H9 (cell line): ENCODE results near the gene RNASEH2B. TPM values are rescaled to one million over a fixed set of nuclear protein-coding genes. Genes with fewer than 3 reads are reported as not detected.

ENCODE experiments used
- DNase-seq: peaks from one replicate; pipeline ENCODE4 v3.0.0-alpha.2; 2017
- H2AFZ ChIP-seq: one replicate; pipeline ENCODE4 v1.6.1; 2013; ENCODE audit warnings: mild to moderate bottlenecking, low read length, control low read depth, moderate library complexity
- H2AK5ac ChIP-seq: 2 replicates; pipeline ENCODE4 v1.6.1; 2013; ENCODE audit warnings: low read length, control low read depth, mixed read lengths; ENCODE audit not compliant: insufficient read length
- H2BK120ac ChIP-seq: one replicate; pipeline ENCODE4 v1.6.1; 2013; ENCODE audit warnings: low read depth, mild to moderate bottlenecking, low read length, control low read depth, inconsistent platforms; ENCODE audit not compliant: poor library complexity, severe bottlenecking
- H2BK12ac ChIP-seq: 2 replicates; pipeline ENCODE4 v1.6.1; 2013; ENCODE audit warnings: low read length, control low read depth, mixed read lengths, low read depth; ENCODE audit not compliant: insufficient read length
- H2BK15ac ChIP-seq: 2 replicates; pipeline ENCODE4 v1.6.1; 2013; ENCODE audit warnings: low read depth, low read length, control low read depth
- H2BK20ac ChIP-seq: one replicate; pipeline ENCODE4 v1.6.1; 2013; ENCODE audit warnings: low read depth, mild to moderate bottlenecking, low read length, control low read depth, inconsistent platforms; ENCODE audit not compliant: poor library complexity, severe bottlenecking
- H2BK5ac ChIP-seq: 2 replicates; pipeline ENCODE4 v1.6.1; 2013; ENCODE audit warnings: low read length, control low read depth, mixed read lengths; ENCODE audit not compliant: insufficient read length
- H3K14ac ChIP-seq: 2 replicates; pipeline ENCODE4 v1.6.1; 2013; ENCODE audit warnings: low read length, control low read depth; ENCODE audit not compliant: insufficient read depth
- H3K18ac ChIP-seq: 2 replicates; pipeline ENCODE4 v1.6.1; 2013; ENCODE audit warnings: low read depth, mild to moderate bottlenecking, mixed read lengths, low read length, control low read depth; ENCODE audit not compliant: insufficient read length
- H3K23ac ChIP-seq: 2 replicates; pipeline ENCODE4 v1.6.1; 2013; ENCODE audit warnings: low read length, control low read depth, mixed read lengths, low read depth; ENCODE audit not compliant: insufficient read length
- H3K23me2 ChIP-seq: 2 replicates; pipeline ENCODE4 v1.6.1; 2013; ENCODE audit warnings: low read depth, mild to moderate bottlenecking, mixed read lengths, low read length, control low read depth; ENCODE audit not compliant: insufficient read length, poor library complexity, severe bottlenecking
- H3K27ac ChIP-seq: 2 replicates; pipeline ENCODE4 v1.5.1; 2013; ENCODE audit warnings: low read length, control low read depth, mixed read lengths, low read depth; ENCODE audit not compliant: insufficient read length
- H3K27me3 ChIP-seq: 2 replicates; pipeline ENCODE4 v1.6.1; 2013; ENCODE audit warnings: low read length, control low read depth, inconsistent platforms; ENCODE audit not compliant: insufficient read depth
- H3K4ac ChIP-seq: 2 replicates; pipeline ENCODE4 v1.6.1; 2013; ENCODE audit warnings: low read depth, mild to moderate bottlenecking, control low read depth, inconsistent platforms, low read length, moderate library complexity
- H3K4me1 ChIP-seq: 2 replicates; pipeline ENCODE4 v1.6.1; 2013; ENCODE audit warnings: low read length, control low read depth, inconsistent platforms; ENCODE audit not compliant: insufficient read depth
- H3K4me2 ChIP-seq: 2 replicates; pipeline ENCODE4 v1.6.1; 2013; ENCODE audit warnings: low read length, control low read depth, mixed read lengths; ENCODE audit not compliant: insufficient read length, insufficient read depth
- H3K56ac ChIP-seq: 2 replicates; pipeline ENCODE4 v1.6.1; 2013; ENCODE audit warnings: low read depth, mild to moderate bottlenecking, mixed read lengths, low read length, control low read depth; ENCODE audit not compliant: insufficient read length
- H3K79me1 ChIP-seq: 2 replicates; pipeline ENCODE4 v1.6.1; 2013; ENCODE audit warnings: low read depth, mild to moderate bottlenecking, moderate library complexity, low read length, control low read depth, inconsistent platforms; ENCODE audit not compliant: insufficient read depth, poor library complexity, severe bottlenecking
- H3K79me2 ChIP-seq: 2 replicates; pipeline ENCODE4 v1.6.1; 2013; ENCODE audit warnings: low read length, control low read depth, inconsistent platforms; ENCODE audit not compliant: insufficient read depth
- H3K9ac ChIP-seq: 2 replicates; pipeline ENCODE4 v1.6.1; 2013; ENCODE audit warnings: low read length, control low read depth, mixed read lengths; ENCODE audit not compliant: insufficient read length; ENCODE audit errors: extremely low read depth
- H3K9me3 ChIP-seq: one replicate; pipeline ENCODE4 v1.6.1; 2013; ENCODE audit warnings: low read depth, low read length, inconsistent platforms; ENCODE audit not compliant: control insufficient read depth
- H3T11ph ChIP-seq: one replicate; pipeline ENCODE4 v1.6.1; 2013; ENCODE audit warnings: mild to moderate bottlenecking, low read length, control low read depth, inconsistent platforms
- H4K20me1 ChIP-seq: one replicate; pipeline ENCODE4 v1.6.1; 2013; ENCODE audit not compliant: control insufficient read depth, insufficient read length, insufficient read depth
- H4K5ac ChIP-seq: 2 replicates; pipeline ENCODE4 v1.6.1; 2013; ENCODE audit warnings: low read depth, mild to moderate bottlenecking, mixed read lengths, low read length, control low read depth; ENCODE audit not compliant: insufficient read length
- H4K8ac ChIP-seq: replicated peaks from 2 replicates; pipeline ENCODE4 v1.6.1; 2013; ENCODE audit warnings: low read length, control low read depth, mixed read lengths, low read depth; ENCODE audit not compliant: insufficient read length
- H4K91ac ChIP-seq: 2 replicates; pipeline ENCODE4 v1.6.1; 2013; ENCODE audit warnings: low read depth, mild to moderate bottlenecking, moderate library complexity, mixed read lengths, low read length, control low read depth; ENCODE audit not compliant: insufficient read length
- H3K27ac Mint-ChIP-seq, 3 experiments: 2 replicates in 2 of 3; 3 replicates in 1 of 3; pipeline ENCODE4 v1.8.0; 2020 to 2021; ENCODE audit warnings: mixed read lengths in 3 of 3, mild to moderate bottlenecking in 1 of 3, moderate library complexity in 1 of 3
- H3K27me3 Mint-ChIP-seq: 2 replicates; pipeline ENCODE4 v1.8.0; 2021; ENCODE audit warnings: low read depth, mild to moderate bottlenecking, moderate library complexity, mixed read lengths
- H3K36me3 Mint-ChIP-seq, 3 experiments: 2 replicates in 2 of 3; 3 replicates in 1 of 3; pipeline ENCODE4 v1.8.0; 2020 to 2021; ENCODE audit warnings: low read depth in 3 of 3, mixed read lengths in 3 of 3; ENCODE audit not compliant: insufficient read depth in 1 of 3
- H3K4me1 Mint-ChIP-seq, 2 experiments: 2 replicates each; pipeline ENCODE4 v1.8.0; 2020; ENCODE audit warnings: mixed read lengths in 2 of 2
- H3K4me3 Mint-ChIP-seq, 2 experiments: 2 replicates in 1 of 2; 3 replicates in 1 of 2; pipeline ENCODE4 v1.8.0; 2020 to 2021; ENCODE audit warnings: mild to moderate bottlenecking in 2 of 2, mixed read lengths in 2 of 2, moderate library complexity in 1 of 2
- H3K9me3 Mint-ChIP-seq, 2 experiments: 2 replicates in 1 of 2; 3 replicates in 1 of 2; pipeline ENCODE4 v1.8.0; 2020; ENCODE audit warnings: mild to moderate bottlenecking in 2 of 2, mixed read lengths in 2 of 2, moderate library complexity in 1 of 2
- WGBS: extraction: QIAGEN DNeasy Blood & Tissue Kit; methylation state at CpG from one replicate; pipeline ENCODE4 v1.1.7; 2013; ENCODE audit warnings: missing lambda C conversion rate, low lambda C conversion rate, mixed read lengths; ENCODE audit not compliant: insufficient read length; ENCODE audit errors: extremely low coverage; 5-methylcytosine and 5-hydroxymethylcytosine counted together
- total RNA-seq: library from RNA; stranded (reverse); gene quantifications from 2 replicates; pipeline ENCODE4 v1.2.1, GENCODE V29; 2021
- TF ChIP-seq, protein P1 (sequence below): fragments of 200-600 bp; sonication (generic); conservative IDR thresholded peaks from 3 replicates; pipeline ENCODE4 v1.8.0; 2021; ENCODE audit warnings: antibody characterized with exemption, mild to moderate bottlenecking

The RNASEH2B gene
- total RNA-seq, 1 experiment from 2014 or later: 53.9 TPM

- H2BK5ac ChIP-seq: no peak overlapping the region
- DNase-seq: no peak
- Mint-ChIP-seq H3K27me3 (no peaks in the 10 kb centered on the region), H3K9me3 (peaks cover 25 to 27% of the 10 kb centered on the region in 2 experiments), H3K4me3 (no peak overlapping the region), H3K27ac (no peak overlapping the region), H3K4me1 (peaks cover 19 to 21% of the 10 kb centered on the region in 2 experiments), H3K36me3 (peaks cover 17 to 28% (median 27%) of the 10 kb centered on the region in 3 experiments)
- no peak overlapping the region for H4K5ac ChIP-seq
- no peak overlapping the region for H3K4me2 ChIP-seq
- peaks cover 2% of the 10 kb centered on the region for H3K79me1 ChIP-seq
- H3K23ac ChIP-seq: no peak overlapping the region
- no CpG with 5 or more reads among the region's 2 CpGs for WGBS
- H2AFZ ChIP-seq: no peak overlapping the region
- no peaks in the 10 kb centered on the region for H3K27me3 ChIP-seq
- no peak overlapping the region for H3T11ph ChIP-seq
- no peak overlapping the region for H3K18ac ChIP-seq
- no peak overlapping the region for H2BK20ac ChIP-seq
- H3K23me2 ChIP-seq: no peaks in the 10 kb centered on the region
- no peak overlapping the region for H4K91ac ChIP-seq
- H2BK15ac ChIP-seq: no peak overlapping the region
- no peak overlapping the region for H2BK12ac ChIP-seq
- H3K14ac ChIP-seq: no peak overlapping the region
- H3K56ac ChIP-seq: no peak overlapping the region
- no peak overlapping the region for H4K8ac ChIP-seq
- no peaks in the 10 kb centered on the region for H3K9me3 ChIP-seq
- H3K27ac ChIP-seq: no peak overlapping the region
- H2AK5ac ChIP-seq: no peak overlapping the region
- TF ChIP-seq, protein P1, sequence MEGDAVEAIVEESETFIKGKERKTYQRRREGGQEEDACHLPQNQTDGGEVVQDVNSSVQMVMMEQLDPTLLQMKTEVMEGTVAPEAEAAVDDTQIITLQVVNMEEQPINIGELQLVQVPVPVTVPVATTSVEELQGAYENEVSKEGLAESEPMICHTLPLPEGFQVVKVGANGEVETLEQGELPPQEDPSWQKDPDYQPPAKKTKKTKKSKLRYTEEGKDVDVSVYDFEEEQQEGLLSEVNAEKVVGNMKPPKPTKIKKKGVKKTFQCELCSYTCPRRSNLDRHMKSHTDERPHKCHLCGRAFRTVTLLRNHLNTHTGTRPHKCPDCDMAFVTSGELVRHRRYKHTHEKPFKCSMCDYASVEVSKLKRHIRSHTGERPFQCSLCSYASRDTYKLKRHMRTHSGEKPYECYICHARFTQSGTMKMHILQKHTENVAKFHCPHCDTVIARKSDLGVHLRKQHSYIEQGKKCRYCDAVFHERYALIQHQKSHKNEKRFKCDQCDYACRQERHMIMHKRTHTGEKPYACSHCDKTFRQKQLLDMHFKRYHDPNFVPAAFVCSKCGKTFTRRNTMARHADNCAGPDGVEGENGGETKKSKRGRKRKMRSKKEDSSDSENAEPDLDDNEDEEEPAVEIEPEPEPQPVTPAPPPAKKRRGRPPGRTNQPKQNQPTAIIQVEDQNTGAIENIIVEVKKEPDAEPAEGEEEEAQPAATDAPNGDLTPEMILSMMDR: no peak
- no peaks in the 10 kb centered on the region for H4K20me1 ChIP-seq
- H3K4me1 ChIP-seq: no peaks in the 10 kb centered on the region
- no peak overlapping the region for H3K4ac ChIP-seq
- no peak overlapping the region for H2BK120ac ChIP-seq
- no peak overlapping the region for H3K9ac ChIP-seq
- H3K79me2 ChIP-seq: no peaks in the 10 kb centered on the region
Measured at GRCh38 chr13:50928102-50928501, 18.5 kb downstream of the RNASEH2B start.
